Duodenal mucosa (tissue), 2 donors: ENCODE data around the gene KCNQ5.
"Not testable (repeated sequence)": the region's sequence is repeated elsewhere in the genome, so short reads cannot be mapped to it uniquely, and the experiment has no call there.

Experiments
- H3K27ac ChIP-seq: one replicate; pipeline ENCODE4 v1.7.0; 2013; ENCODE audit warnings: low read depth, low read length
- H3K27me3 ChIP-seq, 2 donors: one replicate each; pipeline ENCODE4 v1.7.0; 2013; ENCODE audit warnings: low read length in 2 of 2, control low read depth in 1 of 2; ENCODE audit not compliant: insufficient read depth in 2 of 2, control insufficient read depth in 1 of 2
- H3K36me3 ChIP-seq, 2 donors: one replicate each; pipeline ENCODE4 v1.7.0; 2013; ENCODE audit warnings: low read length in 2 of 2, control low read depth in 1 of 2; ENCODE audit not compliant: insufficient read depth in 2 of 2, control insufficient read depth in 1 of 2
- H3K4me1 ChIP-seq, 2 donors: one replicate each; pipeline ENCODE4 v1.7.0; 2013; ENCODE audit warnings: low read length in 2 of 2, control low read depth in 1 of 2; ENCODE audit not compliant: insufficient read depth in 2 of 2, control insufficient read depth in 1 of 2
- H3K4me3 ChIP-seq, 2 donors: one replicate each; pipeline ENCODE4 v1.7.0; 2013; ENCODE audit warnings: low read length in 2 of 2, low read depth in 1 of 2
- H3K9ac ChIP-seq, 2 donors: one replicate each; pipeline ENCODE4 v1.7.0; 2013; ENCODE audit warnings: low read length in 2 of 2, low read depth in 1 of 2
- H3K9me3 ChIP-seq, 2 donors: one replicate each; pipeline ENCODE4 v1.7.0; 2013; ENCODE audit warnings: low read length in 2 of 2, control low read depth in 1 of 2; ENCODE audit not compliant: control insufficient read depth in 1 of 2

Gene KCNQ5

GRCh38 chr6:73180763-73181619 lies 559.1 kb downstream of the KCNQ5 start:
- Histone ChIP-seq H3K36me3 (no peaks in the 10 kb centered on the region), H3K9me3 (no peaks in the 10 kb centered on the region), H3K4me3 (peak overlapping the region; percentile 27 to 62), H3K27me3 (no peaks in the 10 kb centered on the region), H3K4me1 (no peaks in the 10 kb centered on the region), H3K27ac (no peak overlapping the region), H3K9ac (no peak overlapping the region)

- Histone ChIP-seq H3K36me3 (no peaks in the 10 kb centered on the region), H3K4me1 (no peaks in the 10 kb centered on the region), H3K27ac (no peak overlapping the region), H3K4me3 (no peak overlapping the region), H3K9ac (no peak overlapping the region), H3K27me3 (no peaks in the 10 kb centered on the region), H3K9me3 (no peaks in the 10 kb centered on the region)
Measured at GRCh38 chr6:73182021-73182607, 560.2 kb downstream of the KCNQ5 start.

GRCh38 chr6:73193302-73193701 lies 571.4 kb downstream of the KCNQ5 start:
- H3K9me3 ChIP-seq, H3K36me3 ChIP-seq: not testable (repeated sequence)

GRCh38 chr6:73194744-73195143 lies 572.9 kb downstream of the KCNQ5 start:
- no peak overlapping the region for H3K9ac ChIP-seq
- no peak overlapping the region for H3K4me3 ChIP-seq
- H3K27ac ChIP-seq = no peak overlapping the region
- H3K27me3 ChIP-seq = no peaks in the 10 kb centered on the region
- H3K4me1 ChIP-seq = no peaks in the 10 kb centered on the region
- H3K36me3 ChIP-seq = no peaks in the 10 kb centered on the region
- H3K9me3 ChIP-seq = no peaks in the 10 kb centered on the region

More at GRCh38 chr6:73193302-73193701, 571.4 kb downstream of the KCNQ5 start:
- not testable (repeated sequence) for H3K4me3 ChIP-seq, H3K4me1 ChIP-seq, H3K27ac ChIP-seq, H3K27me3 ChIP-seq, H3K9ac ChIP-seq

GRCh38 chr6:73200247-73200646 lies 578.4 kb downstream of the KCNQ5 start:
- H3K4me3 ChIP-seq = no peak overlapping the region
- no peaks in the 10 kb centered on the region for H3K36me3 ChIP-seq
- no peaks in the 10 kb centered on the region for H3K9me3 ChIP-seq
- no peak overlapping the region for H3K9ac ChIP-seq
- no peaks in the 10 kb centered on the region for H3K27me3 ChIP-seq
- no peak overlapping the region for H3K27ac ChIP-seq
- no peaks in the 10 kb centered on the region for H3K4me1 ChIP-seq

- Histone ChIP-seq H3K36me3 (no peaks in the 10 kb centered on the region), H3K4me3 (no peak overlapping the region), H3K27me3 (no peaks in the 10 kb centered on the region), H3K4me1 (no peaks in the 10 kb centered on the region), H3K27ac (no peak overlapping the region), H3K9ac (no peak overlapping the region), H3K9me3 (no peaks in the 10 kb centered on the region)
Measured at GRCh38 chr6:73200735-73201134, 578.9 kb downstream of the KCNQ5 start.

DNA sequence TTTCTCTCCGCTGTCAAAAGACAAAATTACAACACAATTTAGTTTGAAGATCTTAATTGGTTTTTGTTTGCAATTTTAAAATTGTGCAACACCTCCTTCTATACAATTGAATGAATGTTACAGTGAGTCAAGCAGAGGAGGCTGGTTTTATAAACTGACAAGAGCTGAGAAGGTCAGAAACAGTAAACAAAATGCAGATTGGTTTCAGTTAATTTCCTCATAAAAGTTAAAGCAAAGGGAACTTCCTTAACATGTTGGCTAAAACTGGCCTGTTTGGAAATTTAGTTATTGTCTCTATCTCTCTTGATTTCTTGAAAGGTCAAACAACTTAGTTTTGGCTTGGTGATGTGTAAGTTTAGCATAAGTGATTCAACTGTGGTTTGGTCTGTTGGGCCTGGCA lies 581.2 kb downstream of the KCNQ5 start:
- Histone ChIP-seq H3K4me3 (no peak overlapping the region), H3K4me1 (no peaks in the 10 kb centered on the region), H3K9ac (no peak overlapping the region), H3K27ac (no peak overlapping the region), H3K27me3 (no peaks in the 10 kb centered on the region), H3K36me3 (no peaks in the 10 kb centered on the region), H3K9me3 (no peaks in the 10 kb centered on the region)

DNA sequence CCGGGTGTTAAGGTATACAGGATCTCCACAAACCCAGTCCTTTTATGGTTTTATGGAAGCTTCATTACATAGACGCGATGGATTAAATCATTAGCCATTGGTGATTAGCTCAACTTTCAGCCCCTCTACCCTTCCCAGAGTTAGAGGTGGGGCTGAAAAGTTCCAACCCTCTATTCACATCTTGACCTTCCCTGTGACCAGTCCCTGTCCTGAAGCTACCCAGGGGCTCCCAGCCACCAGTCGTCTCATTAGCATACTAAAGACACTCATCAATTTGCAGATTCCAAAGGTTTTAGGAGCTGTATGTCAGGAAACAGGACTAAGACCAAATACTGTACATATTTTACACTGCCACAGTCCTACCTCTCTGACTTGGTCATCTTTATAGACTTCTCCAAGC lies 582.4 kb downstream of the KCNQ5 start:
- H3K9ac ChIP-seq = no peak overlapping the region
- no peaks in the 10 kb centered on the region for H3K36me3 ChIP-seq
- no peak overlapping the region for H3K4me3 ChIP-seq
- no peaks in the 10 kb centered on the region for H3K9me3 ChIP-seq
- H3K27ac ChIP-seq = no peak overlapping the region
- no peaks in the 10 kb centered on the region for H3K27me3 ChIP-seq
- no peaks in the 10 kb centered on the region for H3K4me1 ChIP-seq

DNA sequence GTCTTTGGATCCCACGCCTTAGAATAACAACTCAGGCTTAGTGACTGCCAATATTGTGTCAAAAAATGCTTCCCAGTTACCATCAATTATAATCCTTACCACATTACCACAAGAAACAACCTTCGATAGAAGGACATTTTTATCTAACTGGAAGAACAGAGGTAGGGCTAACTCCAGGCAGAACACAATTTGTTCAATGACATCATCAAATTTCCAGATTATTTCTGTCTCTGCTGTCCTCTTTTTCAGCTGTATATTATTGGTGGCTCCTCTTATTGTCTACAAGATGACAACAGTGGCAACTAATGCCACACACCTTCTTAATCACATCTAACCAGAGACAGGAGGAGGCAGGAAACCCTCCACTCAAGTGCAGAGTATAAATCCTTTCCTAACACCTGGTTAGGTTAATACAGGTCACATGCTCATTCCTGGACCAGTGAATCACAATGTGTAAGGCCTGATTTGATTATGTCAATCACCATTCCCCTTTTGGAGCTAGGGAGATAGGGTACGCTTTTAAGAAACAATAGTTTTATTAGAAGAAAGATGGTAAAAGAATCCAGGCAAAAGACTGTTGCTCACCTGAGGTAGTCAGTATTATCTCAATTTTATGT lies 585.5 kb downstream of the KCNQ5 start:
- Histone ChIP-seq H3K27ac (no peak overlapping the region), H3K9ac (no peak overlapping the region), H3K4me1 (no peaks in the 10 kb centered on the region), H3K27me3 (no peaks in the 10 kb centered on the region), H3K36me3 (no peaks in the 10 kb centered on the region), H3K9me3 (no peaks in the 10 kb centered on the region), H3K4me3 (no peak overlapping the region)

DNA sequence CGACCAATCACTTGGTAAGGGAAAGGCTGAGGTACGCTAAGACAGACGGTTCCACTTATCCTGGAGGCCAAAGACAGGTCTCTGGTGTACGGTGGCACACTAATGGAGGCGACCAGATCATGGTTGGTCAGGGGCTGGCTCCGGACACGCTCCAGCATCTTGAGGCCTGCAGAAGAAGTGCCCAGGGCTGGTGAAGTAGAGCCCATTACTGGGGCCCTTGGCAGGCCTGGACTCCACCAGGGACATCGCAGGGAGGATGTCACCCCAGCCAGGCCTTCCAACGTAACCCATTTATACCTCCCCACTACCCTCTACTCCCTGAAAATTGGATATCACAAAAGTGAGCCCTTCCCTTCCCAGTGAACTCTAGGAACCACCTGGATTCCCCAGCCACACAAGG lies 587.3 kb downstream of the KCNQ5 start:
- Histone ChIP-seq H3K9me3 (no peaks in the 10 kb centered on the region), H3K27me3 (no peaks in the 10 kb centered on the region), H3K27ac (no peak overlapping the region), H3K9ac (no peak overlapping the region), H3K4me1 (no peaks in the 10 kb centered on the region), H3K36me3 (no peaks in the 10 kb centered on the region), H3K4me3 (no peak overlapping the region)
